Ectodermal cell (in vitro differentiated cells): ENCODE data around the gene PPP2R5D.

Source experiments
- H3K27ac ChIP-seq: 2 replicates; pipeline ENCODE4 v1.7.0; 2013; ENCODE audit warnings: mild to moderate bottlenecking, low read depth, low read length; ENCODE audit not compliant: insufficient read depth, poor library complexity, severe bottlenecking
- H3K27me3 ChIP-seq: 2 replicates; pipeline ENCODE4 v1.7.0; 2013; ENCODE audit warnings: mild to moderate bottlenecking, low read length; ENCODE audit not compliant: insufficient read depth, control insufficient read depth, poor library complexity, severe bottlenecking
- H3K36me3 ChIP-seq: one replicate; pipeline ENCODE4 v1.7.0; 2013; ENCODE audit warnings: low read length; ENCODE audit not compliant: control insufficient read depth, insufficient read depth
- H3K4me1 ChIP-seq: one replicate; pipeline ENCODE4 v1.7.0; 2013; ENCODE audit warnings: low read length; ENCODE audit not compliant: control insufficient read depth, insufficient read depth
- H3K4me3 ChIP-seq: 2 replicates; pipeline ENCODE4 v1.7.0; 2013; ENCODE audit warnings: low read depth, low read length, control low read depth; ENCODE audit not compliant: insufficient read depth
- H3K9me3 ChIP-seq: 2 replicates; pipeline ENCODE4 v1.7.0; 2013; ENCODE audit warnings: mild to moderate bottlenecking, low read length, moderate library complexity; ENCODE audit not compliant: control insufficient read depth
- WGBS, 2 experiments: methylation state at CpG; one replicate each; pipeline ENCODE4 v1.1.7; 2013; ENCODE audit warnings: missing lambda C conversion rate in 2 of 2; 5-methylcytosine and 5-hydroxymethylcytosine counted together

Gene PPP2R5D

DNA sequence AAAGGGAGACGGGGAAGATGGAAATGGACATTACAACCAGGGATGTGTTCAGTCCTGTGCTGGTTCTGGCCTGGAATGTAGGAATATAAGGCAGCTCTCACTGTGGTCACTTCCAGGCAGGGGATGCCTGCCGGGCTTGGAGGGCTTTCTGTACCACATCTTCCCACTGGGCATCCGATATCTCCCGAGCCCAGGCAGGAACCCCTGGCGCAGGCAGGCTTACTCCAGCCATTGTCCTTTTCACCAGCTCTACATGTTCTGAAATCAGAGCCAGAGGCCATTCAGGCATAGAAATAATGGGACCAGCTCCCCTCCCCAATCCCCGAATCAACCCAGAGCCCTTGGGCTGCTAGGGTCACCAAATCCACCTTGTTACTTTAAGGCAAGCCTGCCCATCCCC, 28.0 kb downstream of the PPP2R5D start:
- Histone ChIP-seq H3K27ac (no peak overlapping the region), H3K27me3 (no peaks in the 10 kb centered on the region), H3K36me3 (peaks cover 19% of the 10 kb centered on the region), H3K4me1 (peaks cover 14% of the 10 kb centered on the region), H3K9me3 (no peaks in the 10 kb centered on the region), H3K4me3 (peak overlapping the region; percentile 85)
- WGBS, 2 experiments: 91 to 94% methylated on average over 6 of the region's 6 CpGs

DNA sequence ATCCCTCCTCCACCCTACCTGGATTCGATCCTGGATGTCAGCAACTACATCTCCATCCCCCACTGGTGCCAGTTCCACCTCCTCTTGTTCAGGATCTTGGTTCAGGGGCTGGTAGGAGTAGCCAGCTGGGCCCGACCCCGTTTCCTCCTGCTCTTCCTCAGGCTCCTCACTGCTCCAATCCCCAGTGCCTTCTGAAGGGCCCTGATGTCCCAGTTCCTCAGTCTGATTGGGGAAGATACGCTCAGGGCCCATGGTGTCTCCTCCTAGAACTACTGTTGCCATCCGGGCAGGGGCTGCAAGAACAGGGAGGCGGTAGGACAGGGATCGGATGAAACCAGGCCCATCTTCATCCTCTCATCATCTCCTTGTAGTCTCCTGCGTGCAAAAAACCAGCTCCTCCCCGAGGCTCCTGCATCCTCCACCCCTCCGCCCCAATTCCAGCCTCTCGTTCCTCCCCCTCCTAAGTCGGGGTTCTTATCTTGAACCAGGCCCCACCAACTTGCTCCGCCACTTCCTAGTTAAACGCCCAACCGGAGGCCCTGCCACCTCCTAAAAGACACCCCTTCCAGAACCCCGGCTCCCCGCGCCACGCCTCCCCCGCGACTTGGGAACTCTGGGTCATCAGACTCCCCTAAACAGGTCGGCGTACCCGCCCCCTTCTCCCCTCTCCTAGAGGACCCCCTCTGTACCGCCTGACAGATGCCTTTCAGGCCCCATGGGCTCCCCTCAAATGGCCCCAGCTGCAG, 28.9 kb downstream of the PPP2R5D start:
- H3K36me3 ChIP-seq: peaks cover 20% of the 10 kb centered on the region
- no peaks in the 10 kb centered on the region for H3K9me3 ChIP-seq
- H3K4me1 ChIP-seq: peaks cover 14% of the 10 kb centered on the region
- no peaks in the 10 kb centered on the region for H3K27me3 ChIP-seq
- 9% methylated on average over 25 of the region's 25 CpGs for WGBS, 2 experiments
- peak overlapping the region; percentile 42 for H3K27ac ChIP-seq
- H3K4me3 ChIP-seq: peak overlapping the region; percentile 85

DNA sequence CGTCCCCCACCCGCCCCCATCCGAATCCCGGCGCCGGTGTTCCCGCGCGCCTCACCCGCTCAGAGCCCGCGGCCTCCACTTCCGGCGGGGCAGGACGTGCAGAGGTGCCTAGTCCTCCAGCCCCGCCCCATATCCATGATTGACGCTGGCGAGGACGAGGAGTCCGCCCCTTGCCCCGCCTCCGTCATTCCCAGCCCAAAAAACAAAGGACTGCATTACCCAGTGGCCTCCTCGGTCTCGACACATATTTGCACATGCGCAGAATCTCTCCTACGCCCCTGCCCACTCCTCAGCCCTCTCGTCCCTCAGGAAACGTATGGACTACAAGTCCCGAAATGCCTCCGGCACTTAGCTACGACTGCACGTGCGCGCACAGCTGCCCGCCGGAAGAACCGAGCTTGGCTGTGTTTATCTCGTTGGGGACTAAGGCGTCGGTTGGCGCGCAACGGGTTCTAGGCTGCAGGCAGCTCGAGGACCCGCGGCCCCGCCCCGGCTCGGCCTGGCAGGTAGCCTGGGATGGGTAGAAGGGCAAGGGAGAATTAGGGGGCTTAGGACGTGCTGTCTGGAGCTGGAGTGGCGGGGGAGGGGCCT, 29.6 kb downstream of the PPP2R5D start, which contains the start of the genes KLHDC3 and MEA1:
Gene KLHDC3 (plus strand): TSS at position 407 of the 591 bp plus-strand sequence. CDS start 2,944 bp downstream, outside the sequence.
Gene MEA1 (minus strand): TSS at position 104 of the 591 bp plus-strand sequence. CDS start 133 bp downstream, outside the sequence.
- Histone ChIP-seq H3K4me3 (peak within 1 kb of the TSS; percentile 85), H3K9me3 (no peaks in the 10 kb centered on the region), H3K4me1 (peaks cover 14% of the 10 kb centered on the region), H3K36me3 (peaks cover 20% of the 10 kb centered on the region), H3K27me3 (no peaks in the 10 kb centered on the region), H3K27ac (peak within 1 kb of the TSS; percentile 80)
- 0% methylated on average over 51 of the region's 51 CpGs for WGBS, 2 experiments

DNA sequence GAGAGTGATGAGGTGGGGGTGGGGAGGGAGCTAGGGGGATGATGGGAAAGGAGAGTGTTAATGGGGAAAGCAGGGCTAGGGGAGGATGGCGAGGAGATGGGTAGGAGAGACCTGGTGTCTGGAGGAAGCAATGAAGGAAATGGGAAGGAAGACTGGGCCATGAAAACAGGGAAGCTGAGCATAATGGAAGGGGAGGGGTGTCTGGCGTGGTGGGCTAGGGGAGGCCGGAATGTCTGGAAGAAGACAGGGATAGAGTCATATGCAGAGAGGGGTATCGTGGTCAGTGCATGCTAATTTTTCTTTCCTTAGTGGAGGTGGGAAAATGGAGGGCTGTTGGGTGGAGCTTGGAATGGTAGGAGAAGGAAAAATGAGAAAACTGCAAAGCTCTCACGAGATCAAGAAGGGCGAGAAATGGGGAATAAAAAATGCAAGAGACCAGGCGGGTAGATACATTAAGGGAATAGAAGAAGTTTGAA, 30.1 kb downstream of the PPP2R5D start:
- H3K27me3 ChIP-seq: no peaks in the 10 kb centered on the region
- peak overlapping the region; percentile 80 for H3K27ac ChIP-seq
- WGBS, 2 experiments: 6% methylated on average over 7 of the region's 7 CpGs
- H3K9me3 ChIP-seq: no peaks in the 10 kb centered on the region
- peaks cover 14% of the 10 kb centered on the region for H3K4me1 ChIP-seq
- H3K36me3 ChIP-seq: peaks cover 22% of the 10 kb centered on the region
- peak overlapping the region; percentile 85 for H3K4me3 ChIP-seq

DNA sequence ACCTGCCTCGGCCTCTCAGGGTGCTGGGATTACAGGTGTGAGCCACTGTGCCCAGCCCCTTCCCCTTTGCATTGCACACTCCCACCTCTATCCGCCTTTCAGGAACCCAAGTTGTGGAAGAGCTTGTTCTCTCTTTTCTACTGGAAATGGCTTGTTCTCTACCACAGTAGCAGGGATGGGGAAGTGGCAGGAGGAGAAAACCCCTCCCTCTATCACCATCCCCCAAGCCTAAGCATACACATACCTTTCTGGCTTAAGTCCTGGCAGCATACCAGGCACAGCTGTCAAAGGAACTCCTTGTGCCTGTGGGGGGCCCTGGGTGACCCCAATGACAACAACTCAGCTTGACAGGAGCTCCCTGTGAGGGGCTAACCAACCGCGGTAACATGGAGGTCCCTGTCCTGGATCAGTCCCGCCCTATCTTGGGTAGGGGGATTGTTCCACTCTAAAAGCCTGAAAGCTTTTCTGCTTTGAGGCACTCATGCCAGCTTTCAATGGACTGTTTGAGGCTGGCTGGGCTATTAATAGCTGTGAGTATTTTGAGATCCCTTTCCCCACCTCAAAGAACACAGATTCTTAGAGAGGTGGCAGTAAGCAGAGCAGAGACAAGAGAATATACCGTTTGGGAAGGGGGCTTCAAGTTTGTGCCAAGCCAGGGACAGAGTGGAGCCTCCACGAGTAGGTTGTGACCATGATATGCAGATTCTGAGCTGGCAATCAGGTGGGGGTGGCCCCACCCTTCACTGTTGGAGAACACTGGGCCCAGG, 32.0 kb downstream of the PPP2R5D start:
- no peak overlapping the region for H3K27ac ChIP-seq
- no peaks in the 10 kb centered on the region for H3K9me3 ChIP-seq
- no peak overlapping the region for H3K4me3 ChIP-seq
- H3K27me3 ChIP-seq: no peaks in the 10 kb centered on the region
- H3K4me1 ChIP-seq: peaks cover 19% of the 10 kb centered on the region
- H3K36me3 ChIP-seq: peaks cover 20% of the 10 kb centered on the region
- WGBS, 2 experiments: 83 to 88% methylated on average over 7 of the region's 7 CpGs

DNA sequence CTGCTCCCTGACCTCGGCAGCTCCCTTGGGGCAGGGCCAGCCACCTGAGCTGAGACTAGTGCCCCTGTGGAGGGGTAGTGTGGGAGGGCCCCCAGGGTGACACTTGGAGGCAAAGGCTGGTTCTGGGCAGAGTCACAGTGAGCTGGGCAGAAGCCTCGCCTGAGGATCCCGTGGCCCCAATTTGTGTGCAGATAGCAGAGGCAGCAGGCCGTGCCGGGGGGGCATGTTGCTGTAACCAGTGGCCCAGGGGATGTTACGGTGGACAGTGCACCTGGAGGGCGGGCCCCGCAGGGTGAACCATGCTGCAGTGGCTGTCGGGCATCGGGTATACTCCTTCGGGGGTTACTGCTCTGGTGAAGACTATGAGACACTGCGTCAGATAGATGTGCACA, 32.6 kb downstream of the PPP2R5D start:
- H3K9me3 ChIP-seq: no peaks in the 10 kb centered on the region
- 95 to 96% methylated on average over 12 of the region's 12 CpGs for WGBS, 2 experiments
- H3K27me3 ChIP-seq: no peaks in the 10 kb centered on the region
- peaks cover 17% of the 10 kb centered on the region for H3K36me3 ChIP-seq
- no peak overlapping the region for H3K27ac ChIP-seq
- H3K4me1 ChIP-seq: peaks cover 19% of the 10 kb centered on the region
- no peak overlapping the region for H3K4me3 ChIP-seq

DNA sequence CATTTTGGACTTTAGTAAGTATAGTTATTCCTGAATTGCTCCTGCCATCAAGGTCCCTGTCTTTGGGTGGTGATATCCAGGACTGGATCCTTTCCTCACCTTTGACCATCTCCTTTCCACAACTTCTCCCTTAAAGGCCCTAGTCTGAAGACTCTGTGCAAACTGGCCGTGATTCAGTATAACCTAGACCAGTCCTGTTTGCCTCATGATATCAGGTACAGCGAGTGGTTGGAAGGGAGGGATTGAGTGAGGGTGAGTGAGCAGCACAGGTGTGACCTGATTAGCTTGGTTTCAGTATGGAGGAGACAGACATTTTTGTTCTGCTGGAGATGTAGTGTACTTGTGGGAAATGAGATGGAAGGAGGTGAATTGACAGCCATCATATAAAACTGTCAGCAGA, 34.8 kb downstream of the PPP2R5D start:
- 93 to 97% methylated on average over 2 of the region's 2 CpGs for whole genome bisulfite sequencing, 2 experiments

DNA sequence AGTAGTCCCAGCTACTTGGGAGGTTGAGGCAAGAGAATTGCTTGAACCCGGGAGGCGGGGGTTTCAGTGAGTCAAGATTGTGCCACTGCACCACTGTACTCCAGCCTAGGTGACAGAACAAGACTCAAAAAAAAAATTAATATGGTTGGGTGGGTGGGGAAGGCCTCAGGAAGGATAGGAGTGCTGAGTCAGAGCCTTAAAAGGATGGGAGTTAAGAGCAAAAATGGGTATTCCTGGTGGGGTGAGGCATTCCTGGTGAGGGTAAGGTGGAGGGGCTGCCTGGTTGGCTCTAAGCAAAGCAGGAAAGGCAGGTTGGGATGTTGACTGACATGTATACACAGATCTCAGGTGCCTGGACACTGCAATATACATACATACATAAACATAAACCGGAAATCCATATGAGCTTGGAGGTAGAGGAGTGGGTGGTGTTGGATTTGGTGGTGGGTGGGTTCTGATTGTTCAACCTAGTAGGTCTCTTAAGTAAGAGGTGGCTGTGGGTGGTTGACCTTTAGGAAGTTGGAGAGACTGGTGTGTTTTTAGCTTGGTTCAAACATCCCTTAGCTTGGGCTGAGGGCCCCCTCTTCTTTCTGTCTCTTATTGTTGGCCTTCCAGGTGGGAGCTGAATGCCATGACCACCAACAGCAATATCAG, 35.8 kb downstream of the PPP2R5D start:
- H3K4me1 ChIP-seq: peaks cover 6% of the 10 kb centered on the region
- H3K4me3 ChIP-seq: no peak overlapping the region
- no peaks in the 10 kb centered on the region for H3K27me3 ChIP-seq
- H3K9me3 ChIP-seq: no peaks in the 10 kb centered on the region
- no peak overlapping the region for H3K27ac ChIP-seq
- 92 to 95% methylated on average over 3 of the region's 3 CpGs for WGBS, 2 experiments
- H3K36me3 ChIP-seq: peaks cover 29% of the 10 kb centered on the region

More for the DNA sequence above, 34.8 kb downstream of the PPP2R5D start:
- Histone ChIP-seq H3K9me3 (no peaks in the 10 kb centered on the region), H3K27ac (no peak overlapping the region), H3K36me3 (peaks cover 19% of the 10 kb centered on the region), H3K27me3 (no peaks in the 10 kb centered on the region), H3K4me3 (no peak overlapping the region), H3K4me1 (peaks cover 10% of the 10 kb centered on the region)

DNA sequence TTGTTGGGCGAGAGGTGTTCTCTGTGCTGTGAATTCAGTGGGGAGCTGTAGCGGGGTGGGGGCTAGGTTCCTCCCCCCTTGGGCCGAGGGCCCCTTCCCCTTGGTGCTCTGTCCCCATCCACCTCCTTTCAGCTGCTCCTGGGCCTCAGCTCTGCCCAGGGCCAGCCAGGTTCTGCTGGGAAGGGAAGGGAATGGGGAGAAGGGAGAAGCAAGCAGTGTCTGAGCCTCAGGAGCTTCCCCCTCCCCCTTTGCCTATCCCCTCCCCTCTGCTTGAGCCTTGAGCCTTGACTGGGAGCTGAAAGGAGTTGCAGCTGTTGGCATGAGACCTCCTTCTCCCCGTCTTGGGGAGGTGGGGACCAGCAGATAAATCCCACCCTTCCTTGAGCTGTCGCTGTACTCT, 36.5 kb downstream of the PPP2R5D start:
- Histone ChIP-seq H3K27me3 (no peaks in the 10 kb centered on the region), H3K4me3 (peak overlapping the region; percentile 90), H3K9me3 (no peaks in the 10 kb centered on the region), H3K4me1 (peaks cover 5% of the 10 kb centered on the region), H3K36me3 (peaks cover 33% of the 10 kb centered on the region), H3K27ac (no peak overlapping the region)
- WGBS, 2 experiments: 57 to 74% methylated on average over 4 to 5 of the region's 5 CpGs
